Stimulated activated CD4-positive, alpha-beta T cell treated with anti-CD3 and anti-CD28 coated beads, Interleukin-12 subunit alpha, Interleukin-12 subunit beta, amount 100 ng/mL, for 24 hours (primary cell): Measurements from ENCODE around the gene DKKL1.

Source experiments
- DNase-seq, 2 experiments: peaks; one replicate each; pipeline ENCODE4 v3.0.0-alpha.2; 2020; ENCODE audit warnings: low read depth in 2 of 2

The DKKL1 gene

DNA sequence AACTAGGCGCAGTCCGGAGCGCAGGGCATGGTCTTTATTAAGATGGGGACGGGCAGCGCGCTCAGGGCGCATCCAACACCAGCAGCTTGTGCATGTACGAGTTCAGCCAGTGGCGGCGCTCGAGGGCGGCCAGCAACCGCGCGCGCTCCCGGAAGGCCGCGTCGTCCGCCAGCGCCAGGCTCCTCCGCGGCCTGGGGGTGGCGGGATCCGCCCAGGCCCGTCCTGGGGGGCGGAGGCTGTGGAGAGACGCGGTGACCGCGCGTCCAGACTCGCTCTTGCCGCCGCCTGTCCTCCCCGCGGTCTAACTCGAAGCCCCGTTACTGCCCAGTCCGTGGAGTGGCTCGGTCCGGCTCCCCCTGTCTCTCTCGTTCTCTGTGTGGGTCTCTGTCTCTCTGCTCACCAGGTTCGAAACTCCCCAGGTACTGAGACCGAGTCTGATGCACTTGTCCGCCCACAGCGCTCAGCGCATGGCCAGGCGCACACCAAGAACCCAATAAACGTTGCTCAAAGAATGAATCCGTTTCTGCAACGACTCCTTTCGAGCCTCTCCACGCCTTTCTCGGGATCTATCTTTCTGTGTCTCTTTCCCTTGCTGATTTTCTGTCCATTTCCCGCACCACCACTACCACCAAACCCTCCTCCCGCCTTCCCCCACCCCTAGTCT, 58.9 kb downstream of the DKKL1 start:
- no peak for DNase-seq

DNA sequence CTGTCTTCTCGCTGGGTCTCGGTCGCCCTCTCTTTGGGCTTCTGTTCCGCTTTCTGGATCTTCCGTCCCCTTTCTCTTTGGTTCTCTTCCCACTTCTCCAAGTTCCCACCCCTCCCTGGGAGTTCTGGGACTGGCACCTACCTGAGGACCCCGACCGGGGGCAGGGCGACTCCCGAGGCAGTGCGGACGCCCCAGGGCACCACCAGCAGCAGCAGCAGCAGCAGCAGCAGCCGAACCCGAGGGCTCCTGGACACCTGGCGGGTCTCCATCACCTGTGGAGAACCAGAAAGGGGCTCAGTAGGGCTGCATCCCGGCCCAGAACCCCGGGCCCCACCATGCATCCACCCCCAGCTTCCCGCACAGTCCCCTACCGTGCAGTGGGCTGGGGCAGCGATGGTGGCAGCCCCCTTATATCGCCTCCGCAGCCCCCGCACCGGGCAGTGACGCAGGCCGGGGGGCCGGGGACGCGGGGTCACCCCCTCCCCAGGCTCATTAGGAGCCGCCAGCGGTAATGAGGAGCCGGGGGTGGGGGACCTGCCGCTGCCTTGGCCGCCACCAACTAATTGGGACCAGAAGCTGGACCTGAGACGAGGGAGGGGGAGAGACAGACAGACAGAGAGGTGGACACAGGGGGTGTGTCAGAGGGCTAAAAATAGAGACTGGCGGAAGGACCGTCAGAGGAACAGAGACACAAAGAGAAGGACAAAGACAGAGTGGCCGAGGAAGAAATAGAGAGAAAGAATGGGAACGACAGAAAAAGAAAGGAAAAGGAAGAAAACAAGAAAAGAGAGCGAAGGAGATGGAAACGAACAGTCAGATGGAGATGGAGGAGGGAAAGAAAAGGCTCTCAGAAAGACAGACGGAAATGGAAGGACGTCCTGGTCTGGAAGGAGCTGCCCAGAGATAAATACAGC, 59.7 kb downstream of the DKKL1 start, which contains the start of gene PTH2:
PTH2 (minus strand) TSS at position 371 of the 914 bp plus-strand sequence; CDS start at position 269, 102 bp downstream.
- no peak for DNase-seq

DNA sequence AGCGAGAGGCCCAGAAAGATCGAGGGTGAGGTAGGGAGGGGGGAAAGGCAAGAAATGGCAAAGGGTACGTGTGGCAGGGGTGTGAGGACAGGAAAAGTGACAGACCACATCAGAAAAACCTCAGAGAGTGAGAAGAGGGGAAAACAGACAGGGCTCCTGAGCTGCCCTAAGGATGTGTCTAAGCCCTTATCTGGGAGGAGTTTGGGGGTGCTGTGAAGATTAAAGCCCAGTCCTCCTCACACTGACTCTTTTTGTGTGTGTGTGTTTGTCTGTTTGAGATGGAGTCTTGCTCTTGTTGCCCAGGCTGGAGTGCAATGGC, 60.3 kb downstream of the DKKL1 start:
- no peak for DNase-seq
